ENCODE measurements around the gene ULK3. TPM values are rescaled to one million over a fixed set of nuclear protein-coding genes. Genes with fewer than 3 reads are reported as not detected.

The ULK3 gene
- total and polyA plus RNA-seq, 10 of the 15 experiments (the other 5 are each of a cell fraction or from before 2014, with no cell fraction given): 0.64 to 38.8 (median 27.1) TPM

DNA sequence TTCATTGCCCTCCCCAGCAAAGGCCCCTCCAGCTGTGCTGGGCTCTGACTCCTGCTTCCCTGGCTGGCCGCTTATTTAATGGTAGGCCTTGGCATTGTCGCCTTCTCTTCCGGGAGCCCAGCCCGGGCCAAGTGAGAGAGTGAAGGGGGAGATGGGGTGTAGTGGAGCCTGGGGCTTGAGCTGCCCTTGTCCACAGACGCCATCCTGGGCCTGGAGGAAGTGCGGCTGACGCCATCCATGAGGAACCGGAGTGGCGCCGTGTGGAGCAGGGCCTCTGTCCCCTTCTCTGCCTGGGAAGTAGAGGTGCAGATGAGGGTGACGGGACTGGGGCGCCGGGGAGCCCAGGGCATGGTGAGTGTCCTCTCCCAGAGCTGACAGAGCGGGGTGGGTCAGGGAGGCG lies 27.0 kb downstream of the ULK3 start:
- CTCF ChIA-PET: interaction anchor here (2.5 kb wide), 1 partner anchor 46 kb away, joined by 14 read pairs; no protein-coding TSS in a partner anchor
- no TSS peak for BruUV-seq (replicated peaks)
- TF ChIP-seq LARP7 (IDR thresholded peaks at IDR 0.05) (no peak), KAT2A (conservative IDR thresholded peaks at IDR 0.05; ENCODE audit: control insufficient read depth, low read depth, low read length) (no peak), NFIC (IDR thresholded peaks at IDR 0.05; ENCODE audit: low read depth, low read length) (no peak), RCOR1 (conservative IDR thresholded peaks at IDR 0.05; ENCODE audit: low read depth, low read length) (no peak), MEF2A (IDR thresholded peaks at IDR 0.05; ENCODE audit: insufficient read depth, low read depth, low read length) (no peak), KDM1A (IDR thresholded peaks at IDR 0.05; ENCODE audit: borderline replicate concordance) (no peak), MTA2 (IDR thresholded peaks at IDR 0.05; ENCODE audit: low read depth) (no peak), NRF1 (conservative IDR thresholded peaks at IDR 0.05; ENCODE audit: low read depth, low read length) (no peak), ATF7 (IDR thresholded peaks at IDR 0.05; ENCODE audit: low read depth) (no peak), NR2F1 (conservative IDR thresholded peaks at IDR 0.05) (no peak), ZZZ3 (IDR thresholded peaks at IDR 0.05; ENCODE audit: control insufficient read depth, insufficient read length, low read depth) (no peak), TARDBP (IDR thresholded peaks at IDR 0.05; ENCODE audit: borderline replicate concordance) (no peak), NFYB (IDR thresholded peaks at IDR 0.05; ENCODE audit: insufficient read depth, low read depth, low read length) (no peak), ZBED1 (IDR thresholded peaks at IDR 0.05; ENCODE audit: borderline replicate concordance) (no peak), HDAC2 (IDR thresholded peaks at IDR 0.05) (no peak), YY1 (IDR thresholded peaks at IDR 0.05; ENCODE audit: low read depth, low read length) (no peak)
- TF ChIP-seq, protein P1, sequence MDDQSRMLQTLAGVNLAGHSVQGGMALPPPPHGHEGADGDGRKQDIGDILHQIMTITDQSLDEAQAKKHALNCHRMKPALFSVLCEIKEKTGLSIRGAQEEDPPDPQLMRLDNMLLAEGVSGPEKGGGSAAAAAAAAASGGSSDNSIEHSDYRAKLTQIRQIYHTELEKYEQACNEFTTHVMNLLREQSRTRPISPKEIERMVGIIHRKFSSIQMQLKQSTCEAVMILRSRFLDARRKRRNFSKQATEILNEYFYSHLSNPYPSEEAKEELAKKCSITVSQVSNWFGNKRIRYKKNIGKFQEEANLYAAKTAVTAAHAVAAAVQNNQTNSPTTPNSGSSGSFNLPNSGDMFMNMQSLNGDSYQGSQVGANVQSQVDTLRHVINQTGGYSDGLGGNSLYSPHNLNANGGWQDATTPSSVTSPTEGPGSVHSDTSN (IDR thresholded peaks at IDR 0.05; ENCODE audit: insufficient replicate concordance, low read depth, low read length): no peak
- TF ChIP-seq, protein P2, sequence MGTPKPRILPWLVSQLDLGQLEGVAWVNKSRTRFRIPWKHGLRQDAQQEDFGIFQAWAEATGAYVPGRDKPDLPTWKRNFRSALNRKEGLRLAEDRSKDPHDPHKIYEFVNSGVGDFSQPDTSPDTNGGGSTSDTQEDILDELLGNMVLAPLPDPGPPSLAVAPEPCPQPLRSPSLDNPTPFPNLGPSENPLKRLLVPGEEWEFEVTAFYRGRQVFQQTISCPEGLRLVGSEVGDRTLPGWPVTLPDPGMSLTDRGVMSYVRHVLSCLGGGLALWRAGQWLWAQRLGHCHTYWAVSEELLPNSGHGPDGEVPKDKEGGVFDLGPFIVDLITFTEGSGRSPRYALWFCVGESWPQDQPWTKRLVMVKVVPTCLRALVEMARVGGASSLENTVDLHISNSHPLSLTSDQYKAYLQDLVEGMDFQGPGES (IDR thresholded peaks at IDR 0.05): no peak
- TF ChIP-seq, protein P3, sequence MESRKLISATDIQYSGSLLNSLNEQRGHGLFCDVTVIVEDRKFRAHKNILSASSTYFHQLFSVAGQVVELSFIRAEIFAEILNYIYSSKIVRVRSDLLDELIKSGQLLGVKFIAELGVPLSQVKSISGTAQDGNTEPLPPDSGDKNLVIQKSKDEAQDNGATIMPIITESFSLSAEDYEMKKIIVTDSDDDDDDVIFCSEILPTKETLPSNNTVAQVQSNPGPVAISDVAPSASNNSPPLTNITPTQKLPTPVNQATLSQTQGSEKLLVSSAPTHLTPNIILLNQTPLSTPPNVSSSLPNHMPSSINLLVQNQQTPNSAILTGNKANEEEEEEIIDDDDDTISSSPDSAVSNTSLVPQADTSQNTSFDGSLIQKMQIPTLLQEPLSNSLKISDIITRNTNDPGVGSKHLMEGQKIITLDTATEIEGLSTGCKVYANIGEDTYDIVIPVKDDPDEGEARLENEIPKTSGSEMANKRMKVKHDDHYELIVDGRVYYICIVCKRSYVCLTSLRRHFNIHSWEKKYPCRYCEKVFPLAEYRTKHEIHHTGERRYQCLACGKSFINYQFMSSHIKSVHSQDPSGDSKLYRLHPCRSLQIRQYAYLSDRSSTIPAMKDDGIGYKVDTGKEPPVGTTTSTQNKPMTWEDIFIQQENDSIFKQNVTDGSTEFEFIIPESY (IDR thresholded peaks at IDR 0.05): no peak
- TF ChIP-seq, protein P4, sequence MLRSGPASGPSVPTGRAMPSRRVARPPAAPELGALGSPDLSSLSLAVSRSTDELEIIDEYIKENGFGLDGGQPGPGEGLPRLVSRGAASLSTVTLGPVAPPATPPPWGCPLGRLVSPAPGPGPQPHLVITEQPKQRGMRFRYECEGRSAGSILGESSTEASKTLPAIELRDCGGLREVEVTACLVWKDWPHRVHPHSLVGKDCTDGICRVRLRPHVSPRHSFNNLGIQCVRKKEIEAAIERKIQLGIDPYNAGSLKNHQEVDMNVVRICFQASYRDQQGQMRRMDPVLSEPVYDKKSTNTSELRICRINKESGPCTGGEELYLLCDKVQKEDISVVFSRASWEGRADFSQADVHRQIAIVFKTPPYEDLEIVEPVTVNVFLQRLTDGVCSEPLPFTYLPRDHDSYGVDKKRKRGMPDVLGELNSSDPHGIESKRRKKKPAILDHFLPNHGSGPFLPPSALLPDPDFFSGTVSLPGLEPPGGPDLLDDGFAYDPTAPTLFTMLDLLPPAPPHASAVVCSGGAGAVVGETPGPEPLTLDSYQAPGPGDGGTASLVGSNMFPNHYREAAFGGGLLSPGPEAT (IDR thresholded peaks at IDR 0.05; ENCODE audit: low read depth): no peak
- 85% methylated on average over 14 of the region's 15 CpGs for WGBS (ENCODE audit: insufficient coverage, insufficient replicate concordance, low lambda C conversion rate, missing lambda C conversion rate)
- Histone ChIP-seq H4K20me1 (ENCODE audit: control insufficient read depth, insufficient read depth) (no peaks in the 10 kb centered on the region), H3K9ac (ENCODE audit: control insufficient read depth, insufficient read depth, low read length) (no peak overlapping the region), H3K4me2 (ENCODE audit: control insufficient read depth, insufficient read depth) (no peak overlapping the region), H3K79me2 (ENCODE audit: control insufficient read depth, insufficient read depth, low read length) (no peaks in the 10 kb centered on the region), H3K4me1 (ENCODE audit: control insufficient read depth, insufficient read depth, low read length) (peaks cover 7% of the 10 kb centered on the region), H3K27ac (ENCODE audit: control insufficient read depth, insufficient read depth) (no peak overlapping the region), H2AFZ (ENCODE audit: control insufficient read depth, low read depth, low read length) (no peak overlapping the region), H3K9me3 (replicated peaks; ENCODE audit: control insufficient read depth, insufficient read depth, low read length) (no peaks in the 10 kb centered on the region), H3K4me3 (no peak overlapping the region), H3K27me3 (replicated peaks in 1 of 2; ENCODE audit: control insufficient read depth in 2 of 2, insufficient read depth in 2 of 2, low read length in 1 of 2) (no peaks in the 10 kb centered on the region), H3K36me3 (ENCODE audit: control insufficient read depth in 2 of 2, insufficient read depth in 2 of 2, low read length in 1 of 2) (no peaks in the 10 kb centered on the region)
- POLR2A ChIA-PET: interaction anchor here (1.3 kb wide), 1 partner anchor 54 kb away, joined by 4 read pairs; no protein-coding TSS in a partner anchor
- RAD21 ChIA-PET (ENCODE audit: unreplicated experiment): interaction anchor here (1.1 to 1.8 kb wide), 2 partner anchors 17 to 45 kb away, joined by 6 to 7 read pairs; no protein-coding TSS in a partner anchor
- no peak for DNase-seq (ENCODE audit: low read depth, low spot score)
- in situ Hi-C loops (cut with MboI) (no loop called here), intact Hi-C loops (cut with micrococcal nuclease; ENCODE audit: unreplicated experiment) (no loop called here)
- ATAC-seq: no peak
- FAIRE-seq: no peak
- SMC1A ChIA-PET (ENCODE audit: uncharacterized antibody, unreplicated experiment): interaction anchor here (0.9 to 2.0 kb wide), 4 partner anchors 12 to 86 kb away, joined by 3 to 5 read pairs (median 4); no protein-coding TSS in a partner anchor

Data from GM12878 (cell line).